GM18907 (cell line): Measurements from ENCODE around the gene TSPOAP1.

Experiments
- ATAC-seq: cut with Tn5 transposase; IDR thresholded peaks from one replicate; pipeline ENCODE4 v1.9.1; 2021; ENCODE audit warnings: mild to moderate bottlenecking, moderate library complexity; ENCODE audit not compliant: unreplicated experiment

Gene TSPOAP1

GRCh38 chr17:58318065-58318481 is 10.5 kb downstream of the TSPOAP1 start:
- no peak for ATAC-seq

GRCh38 chr17:58317421-58318064 is 11.1 kb downstream of the TSPOAP1 start:
- peak; percentile 69 for ATAC-seq

DNA sequence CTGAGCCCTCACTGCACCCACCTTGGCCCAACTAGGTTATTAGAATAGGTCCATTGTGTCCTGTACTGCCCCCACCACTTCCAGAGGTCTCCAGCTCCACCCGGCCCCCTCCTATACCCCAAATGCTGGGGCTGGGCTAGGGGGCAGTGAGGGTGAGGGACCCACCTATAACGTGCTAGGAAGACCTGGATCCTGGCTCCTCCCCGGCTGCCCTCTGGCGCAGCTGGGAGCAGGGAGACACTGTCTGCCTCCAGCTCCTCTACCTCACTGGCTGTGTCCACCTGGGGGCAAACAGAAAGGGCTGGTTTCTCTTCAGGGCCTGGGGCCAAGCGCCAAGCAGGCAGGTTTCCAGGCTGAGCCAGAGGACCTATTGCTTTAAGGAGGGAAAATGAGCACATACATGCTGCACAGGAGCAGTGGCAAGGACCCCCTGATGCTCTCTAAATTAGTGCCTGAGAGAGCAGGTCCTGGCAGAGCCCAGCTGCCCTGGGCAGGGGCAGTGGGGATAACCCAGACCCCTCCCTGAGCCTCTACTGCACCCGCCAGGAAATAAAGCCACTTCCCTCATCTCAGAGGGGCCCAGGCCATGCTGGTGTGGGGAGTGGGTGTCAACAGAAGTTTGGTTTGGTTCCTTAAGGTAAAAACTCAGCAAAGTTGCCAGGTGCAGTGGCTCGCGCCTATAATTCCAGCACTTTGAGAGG is 12.2 kb downstream of the TSPOAP1 start:
- ATAC-seq = no peak

- no peak for ATAC-seq
Observed at GRCh38 chr17:58315750-58316149, 12.8 kb downstream of the TSPOAP1 start.

GRCh38 chr17:58315281-58315711 is 13.3 kb downstream of the TSPOAP1 start:
- ATAC-seq = no peak

GRCh38 chr17:58314706-58315015 is 13.9 kb downstream of the TSPOAP1 start:
- no peak for ATAC-seq

- no peak for ATAC-seq
Observed at GRCh38 chr17:58313815-58314705, 14.5 kb downstream of the TSPOAP1 start.

GRCh38 chr17:58312829-58313228 is 15.8 kb downstream of the TSPOAP1 start:
- ATAC-seq = no peak

DNA sequence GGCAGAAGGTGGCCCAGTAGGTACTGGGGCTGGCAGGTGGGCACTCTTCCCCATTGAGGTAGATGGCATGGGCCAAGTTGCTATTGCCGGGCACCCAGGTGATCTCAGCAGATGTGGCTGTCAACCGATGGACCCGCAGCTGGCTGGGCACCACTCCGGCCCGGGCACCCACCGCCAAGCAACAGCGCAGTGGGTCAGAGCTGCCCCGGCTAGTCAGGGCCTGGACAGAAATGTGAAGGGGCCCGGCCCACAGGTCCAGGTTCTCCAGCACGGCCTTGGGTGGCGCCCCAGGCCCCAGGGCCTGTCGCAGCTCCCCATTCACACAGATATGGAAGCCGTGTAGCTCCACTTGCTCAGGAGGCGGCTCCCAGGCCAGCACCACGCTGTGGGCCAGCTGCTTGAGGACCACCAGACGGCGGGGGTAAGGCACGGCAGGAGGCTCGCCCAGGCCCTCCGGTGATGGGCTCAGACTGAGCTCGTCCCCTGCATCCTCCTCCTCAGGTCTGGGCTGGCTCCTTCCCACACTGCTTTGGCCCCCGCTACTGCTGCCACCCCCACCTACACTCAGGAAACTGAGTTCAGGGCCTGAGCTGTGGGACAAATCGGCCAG is 16.5 kb downstream of the TSPOAP1 start:
- ATAC-seq = no peak

- ATAC-seq = no peak
Observed at GRCh38 chr17:58311429-58311894, 17.1 kb downstream of the TSPOAP1 start.

DNA sequence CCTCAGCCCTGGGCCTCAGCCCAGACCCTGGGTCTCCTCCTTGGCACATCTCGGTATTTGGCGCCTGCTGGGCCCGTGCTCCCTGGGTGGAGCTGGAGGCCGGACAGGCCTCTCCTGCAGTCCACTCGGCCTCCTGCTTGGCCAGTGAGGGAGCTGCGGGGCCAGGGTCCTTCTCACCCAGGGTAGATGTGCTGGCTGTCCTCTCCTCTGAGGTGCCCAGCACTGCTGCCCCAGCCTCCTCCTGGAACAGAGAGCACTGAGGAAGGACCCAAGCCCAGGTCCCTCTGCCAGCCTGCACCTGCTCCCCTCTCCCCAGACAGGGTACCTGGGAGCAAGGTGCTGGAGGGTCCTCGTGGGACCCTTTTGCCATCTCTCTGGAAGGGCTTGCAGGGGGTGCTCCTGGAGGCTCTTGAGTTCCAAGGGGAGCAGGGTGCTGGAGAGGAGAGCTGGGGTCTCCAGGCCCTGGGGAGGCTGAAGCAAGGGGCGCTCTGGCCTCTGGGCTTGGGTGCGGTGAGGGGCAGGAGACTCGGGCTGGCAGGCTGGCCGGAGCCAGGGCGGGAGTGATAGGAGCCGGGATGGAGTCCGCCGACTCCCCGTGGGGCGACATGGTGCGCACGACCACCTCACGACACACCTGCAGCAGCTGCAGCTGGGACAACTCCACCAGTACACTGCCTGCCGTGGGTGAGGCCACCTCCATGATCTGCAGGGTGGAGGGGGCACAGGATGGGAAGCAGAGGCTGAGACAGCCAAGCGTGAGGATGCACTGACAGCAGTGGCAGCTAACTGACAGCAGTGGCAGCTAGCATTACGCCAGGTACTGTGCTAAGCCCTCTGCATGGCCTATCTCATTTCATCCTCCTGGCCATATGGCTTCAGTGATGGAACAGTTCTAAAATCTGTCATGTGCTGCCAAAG is 17.8 kb downstream of the TSPOAP1 start:
- no peak for ATAC-seq

DNA sequence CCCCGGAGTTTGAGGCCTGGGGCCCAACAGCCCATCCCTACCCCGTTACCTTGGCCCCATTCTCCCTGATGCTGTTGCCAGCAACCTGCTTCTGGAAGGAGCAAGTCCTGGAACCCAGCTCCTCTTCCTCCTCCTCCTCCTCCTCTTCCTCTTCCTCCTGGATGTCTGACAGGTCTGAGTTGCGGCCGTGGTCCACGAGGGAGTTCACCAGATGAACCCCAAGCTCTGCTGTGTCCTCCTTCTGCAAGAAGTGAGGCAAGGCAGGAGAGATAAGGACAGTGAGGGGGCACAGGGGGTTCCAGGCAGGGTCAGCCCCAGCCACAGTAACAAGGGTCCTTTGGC is 18.7 kb downstream of the TSPOAP1 start:
- no peak for ATAC-seq

DNA sequence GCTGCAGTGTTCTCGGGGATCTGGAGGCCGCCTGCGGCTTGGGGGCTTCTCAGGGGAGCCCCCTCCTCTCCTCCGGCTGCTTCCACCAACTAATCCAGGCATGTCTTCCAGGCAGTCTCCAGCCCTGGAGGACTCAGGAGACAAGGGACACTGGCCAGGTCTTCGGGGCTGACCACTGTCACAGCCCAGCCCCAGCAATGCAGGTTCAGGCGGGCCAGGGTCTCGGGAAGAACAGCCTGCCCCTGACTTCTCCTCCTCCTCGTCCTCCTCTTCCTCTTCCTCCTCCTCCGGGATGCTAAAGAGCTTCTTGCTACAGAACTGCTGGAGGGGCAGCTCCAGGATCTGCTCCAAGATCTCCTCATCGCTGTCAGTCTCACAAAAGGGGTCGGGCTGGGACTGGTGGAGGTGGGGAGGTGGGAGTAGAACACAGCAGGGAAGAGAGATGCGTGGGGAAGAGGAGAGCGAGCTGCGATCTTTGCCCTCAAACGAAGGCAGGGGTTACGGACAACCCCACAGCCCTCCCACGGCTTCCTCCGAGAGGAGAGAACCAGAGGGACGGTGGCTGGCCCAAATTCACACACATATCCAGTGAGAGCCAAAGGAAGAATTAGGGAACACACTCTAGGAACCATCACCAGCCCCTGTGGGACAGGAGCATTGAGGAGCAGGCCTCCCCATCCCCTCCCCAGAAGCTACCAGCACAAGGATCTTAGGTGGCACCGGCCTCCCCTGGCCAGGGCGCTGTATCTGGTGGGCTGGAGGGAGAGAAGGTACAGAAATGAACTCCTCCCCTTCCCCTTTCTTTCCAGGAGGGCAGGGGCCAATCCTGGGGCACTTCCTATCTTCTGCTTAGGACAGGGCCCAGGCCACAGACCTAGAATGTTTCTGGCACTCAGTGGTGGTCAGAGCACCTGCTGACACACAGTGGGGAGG is 19.3 kb downstream of the TSPOAP1 start:
- ATAC-seq = no peak

DNA sequence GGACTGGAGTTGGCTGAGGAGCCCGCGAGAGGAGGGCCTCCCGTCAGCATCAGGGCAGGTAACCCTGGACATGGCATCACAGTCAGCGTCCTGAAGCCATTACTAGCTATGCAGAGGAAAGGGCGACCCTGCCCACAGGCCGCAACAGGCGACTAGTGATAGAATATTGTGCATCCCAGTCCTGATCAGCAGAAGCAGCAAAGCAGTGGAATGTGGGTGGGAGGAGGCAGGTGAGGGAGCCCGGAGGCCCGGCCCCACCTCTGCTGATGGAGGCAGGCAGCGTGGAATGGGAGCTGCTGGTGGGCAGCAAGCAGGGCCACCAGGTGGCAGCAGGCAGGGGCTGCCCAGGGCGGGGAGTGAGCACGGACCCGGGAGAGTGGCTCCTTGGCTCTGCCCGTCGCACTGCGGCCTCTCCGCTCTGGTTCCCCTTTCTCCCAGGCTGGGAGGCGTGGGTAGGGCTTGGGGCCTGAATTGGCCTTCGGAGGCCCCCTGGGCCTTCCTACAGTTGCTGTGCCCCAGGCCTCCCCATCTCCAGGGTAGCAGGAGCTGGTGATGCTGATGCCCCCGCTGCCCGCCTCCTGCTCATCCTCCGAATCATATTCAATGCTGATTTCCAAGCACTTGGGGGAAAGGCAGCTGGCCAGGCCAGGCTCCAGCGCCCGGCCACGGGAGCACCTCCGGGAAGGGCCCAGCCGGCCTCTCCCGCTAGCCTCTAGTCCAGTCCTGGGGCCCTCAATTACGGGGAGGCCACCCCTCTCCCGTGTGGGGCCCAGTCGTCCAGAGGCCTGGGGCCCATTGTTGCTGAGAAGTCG is 20.2 kb downstream of the TSPOAP1 start:
- ATAC-seq = no peak

GRCh38 chr17:58307468-58308172 is 21.0 kb downstream of the TSPOAP1 start:
- ATAC-seq = no peak

DNA sequence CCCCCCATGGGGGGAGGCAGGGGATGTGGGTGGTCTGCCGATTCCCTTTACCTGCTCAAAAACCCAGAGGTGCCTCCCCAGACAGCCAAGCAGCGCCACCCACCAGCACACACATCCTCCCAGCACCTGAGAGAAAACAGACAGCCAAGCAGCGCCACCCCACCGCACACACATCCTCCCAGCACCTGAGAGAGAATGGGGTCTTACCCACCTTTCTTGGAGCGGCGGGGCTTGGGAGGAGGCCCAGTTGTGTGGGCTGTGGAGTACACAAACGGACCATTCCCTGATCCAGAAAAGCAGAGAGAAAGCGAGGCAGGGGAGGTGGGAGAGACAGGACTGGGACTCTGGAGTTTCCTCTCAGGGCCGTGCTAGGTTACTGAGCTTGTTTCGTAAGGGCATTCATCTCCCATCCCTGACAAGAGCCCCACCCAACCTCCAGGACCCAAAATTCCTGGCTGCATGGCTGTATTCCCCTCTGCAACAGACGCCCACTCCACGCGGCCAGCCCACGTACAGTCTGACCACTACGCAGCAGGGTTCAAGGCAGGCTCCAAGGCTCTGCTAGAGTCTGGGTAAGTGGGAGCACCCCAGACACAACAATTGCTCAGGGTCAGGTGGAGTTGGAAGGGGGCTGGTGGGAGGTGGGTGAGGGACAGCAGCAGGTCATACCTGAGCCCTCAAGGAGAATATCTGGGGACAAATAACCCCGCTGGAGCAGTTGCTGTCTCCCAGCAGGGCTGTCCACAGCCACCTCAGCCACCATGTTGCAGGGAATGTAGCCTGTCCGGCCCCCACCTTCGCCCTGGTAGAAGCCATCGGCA is 22.3 kb downstream of the TSPOAP1 start:
- ATAC-seq = no peak

DNA sequence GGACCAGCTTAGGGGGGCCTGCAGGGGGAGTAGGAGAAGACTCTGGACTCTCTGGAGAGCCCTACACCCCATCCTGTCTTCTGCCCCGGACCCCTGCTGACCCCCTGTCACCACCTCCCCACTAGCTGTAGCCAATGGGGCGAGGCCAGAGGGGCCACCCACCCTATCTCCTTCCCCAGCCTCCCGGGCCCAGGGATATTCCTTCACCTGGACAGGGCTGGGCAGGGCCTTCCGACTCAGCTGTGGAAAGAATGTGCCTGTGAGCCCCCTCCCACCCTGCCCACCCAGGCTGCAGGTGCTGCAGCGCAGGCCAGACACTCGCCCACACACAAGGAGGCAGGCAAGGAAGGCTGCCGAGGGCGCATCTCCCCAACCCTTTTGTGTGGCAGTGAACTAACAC is 23.0 kb downstream of the TSPOAP1 start:
- ATAC-seq = no peak
